Peyer's patch (tissue), 4 donors: Measurements from ENCODE around the gene TM9SF1.

Experiments
- POLR2A ChIP-seq, 2 donors: fragments of 450-650 bp; IDR thresholded peaks; one replicate each; pipeline ENCODE4 v1.5.1; 2017; ENCODE audit warnings: antibody characterized with exemption in 2 of 2, mild to moderate bottlenecking in 2 of 2, moderate library complexity in 2 of 2
- TF ChIP-seq, protein P1 (sequence below), 6 experiments: fragments of 450-650 bp in 4 of 6; fragments of 200-600 bp in 2 of 6; sonication (generic) in 1 of 6; IDR thresholded peaks; one replicate each; pipeline ENCODE4 v1.5.1; 2017 to 2019; ENCODE audit warnings: antibody characterized with exemption in 6 of 6, mild to moderate bottlenecking in 3 of 6, moderate library complexity in 1 of 6

DNA sequence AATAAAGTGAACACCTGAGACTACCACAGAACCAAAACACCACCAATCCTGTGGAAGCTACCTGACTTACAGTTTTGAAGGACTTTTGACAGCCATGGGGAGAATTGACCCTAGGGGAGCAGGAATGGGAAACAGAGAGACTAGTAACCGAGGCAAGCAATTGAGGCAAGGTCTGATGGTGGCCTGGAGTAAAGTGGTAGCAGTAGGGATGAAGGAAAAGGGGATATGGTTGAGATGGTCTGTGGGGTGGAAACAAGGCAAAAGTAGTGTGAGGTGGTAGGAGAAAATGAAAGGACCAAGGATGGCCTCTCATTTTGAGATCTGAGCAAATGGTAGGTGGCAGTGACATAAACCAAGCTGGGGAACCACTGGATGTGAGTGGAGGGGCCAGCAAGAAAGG lies 38.4 kb downstream of the TM9SF1 start:
- TF ChIP-seq, protein P1, sequence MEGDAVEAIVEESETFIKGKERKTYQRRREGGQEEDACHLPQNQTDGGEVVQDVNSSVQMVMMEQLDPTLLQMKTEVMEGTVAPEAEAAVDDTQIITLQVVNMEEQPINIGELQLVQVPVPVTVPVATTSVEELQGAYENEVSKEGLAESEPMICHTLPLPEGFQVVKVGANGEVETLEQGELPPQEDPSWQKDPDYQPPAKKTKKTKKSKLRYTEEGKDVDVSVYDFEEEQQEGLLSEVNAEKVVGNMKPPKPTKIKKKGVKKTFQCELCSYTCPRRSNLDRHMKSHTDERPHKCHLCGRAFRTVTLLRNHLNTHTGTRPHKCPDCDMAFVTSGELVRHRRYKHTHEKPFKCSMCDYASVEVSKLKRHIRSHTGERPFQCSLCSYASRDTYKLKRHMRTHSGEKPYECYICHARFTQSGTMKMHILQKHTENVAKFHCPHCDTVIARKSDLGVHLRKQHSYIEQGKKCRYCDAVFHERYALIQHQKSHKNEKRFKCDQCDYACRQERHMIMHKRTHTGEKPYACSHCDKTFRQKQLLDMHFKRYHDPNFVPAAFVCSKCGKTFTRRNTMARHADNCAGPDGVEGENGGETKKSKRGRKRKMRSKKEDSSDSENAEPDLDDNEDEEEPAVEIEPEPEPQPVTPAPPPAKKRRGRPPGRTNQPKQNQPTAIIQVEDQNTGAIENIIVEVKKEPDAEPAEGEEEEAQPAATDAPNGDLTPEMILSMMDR (IDR thresholded peaks at IDR 0.05) = no peak
- TF ChIP-seq POLR2A (IDR thresholded peaks at IDR 0.05) = no peak
